Measurements from ENCODE around the gene ERC1. TPM values are rescaled to one million over a fixed set of nuclear protein-coding genes. Genes with fewer than 3 reads are reported as not detected.
A peak's percentile ranks its signal among the peaks of the same experiment; 100 is the strongest.

Gene ERC1
- total RNA-seq, 1 donor from 2014 or later, result 54.2 TPM

GRCh38 chr12:1523046-1523445 is 532.0 kb downstream of the ERC1 start:
- ATAC-seq, result no peak

GRCh38 chr12:1523558-1524050 is 532.6 kb downstream of the ERC1 start:
- no peak for ATAC-seq

DNA sequence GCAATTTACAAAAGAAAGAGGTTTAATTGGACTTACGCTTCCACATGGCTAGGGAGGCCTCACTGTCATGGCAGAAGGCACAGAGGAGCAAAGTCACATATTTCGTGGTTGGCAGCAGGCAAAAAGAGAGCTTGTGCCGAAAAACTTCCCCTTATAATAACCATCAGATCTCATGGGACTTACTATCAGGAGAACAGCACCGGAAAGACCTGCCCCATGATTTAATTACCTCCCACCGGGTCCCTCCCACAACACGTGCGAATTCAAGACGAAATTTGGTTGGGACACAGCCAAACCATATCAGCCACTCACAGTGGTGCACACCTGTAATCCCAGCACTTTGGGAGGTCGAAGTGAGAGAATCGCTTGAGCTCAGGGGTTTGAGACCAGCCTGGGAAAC is 534.8 kb downstream of the ERC1 start:
- no peak for ATAC-seq

DNA sequence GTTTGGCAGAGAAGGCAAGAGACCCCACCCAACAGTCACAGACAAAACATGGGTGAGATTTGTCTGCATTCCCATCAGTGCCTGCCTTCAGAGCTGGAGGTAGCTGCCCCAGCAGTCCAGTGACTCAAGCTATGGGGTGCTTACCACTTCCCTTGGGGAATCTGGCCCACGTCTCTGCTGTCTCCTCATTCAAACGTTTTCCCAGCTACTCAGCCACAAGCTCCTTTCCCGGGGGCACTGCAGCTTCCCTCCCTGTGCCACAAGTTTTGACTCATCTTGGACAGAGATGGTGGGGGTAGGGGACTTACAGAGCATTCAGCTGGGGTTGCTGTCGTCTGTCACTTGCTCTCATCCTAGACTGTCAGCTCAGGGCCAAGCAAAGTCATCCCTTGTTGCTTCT is 536.8 kb downstream of the ERC1 start:
- ATAC-seq, result no peak

DNA sequence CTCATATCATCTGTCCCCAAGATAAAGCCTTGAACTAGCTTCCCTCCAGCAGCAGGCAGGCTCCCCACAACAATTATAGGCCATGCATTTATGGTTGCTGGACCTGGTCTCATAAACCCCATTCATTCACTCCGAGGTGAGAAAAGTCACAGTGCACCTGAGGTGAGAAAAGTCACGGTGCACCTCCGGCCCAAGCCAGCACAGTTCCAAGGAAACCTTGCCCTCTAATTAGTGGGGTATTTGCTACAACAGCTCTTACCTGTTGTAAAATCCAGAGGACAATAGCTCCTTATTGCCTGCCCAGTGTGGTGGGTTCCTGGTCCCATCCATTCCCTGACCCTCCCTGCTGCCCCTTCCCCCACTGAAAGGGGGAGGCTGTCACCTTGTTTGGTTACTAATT is 537.8 kb downstream of the ERC1 start:
- ATAC-seq, result no peak

- no peak for ATAC-seq
Observed at GRCh38 chr12:1529228-1529861, 538.3 kb downstream of the ERC1 start.

DNA sequence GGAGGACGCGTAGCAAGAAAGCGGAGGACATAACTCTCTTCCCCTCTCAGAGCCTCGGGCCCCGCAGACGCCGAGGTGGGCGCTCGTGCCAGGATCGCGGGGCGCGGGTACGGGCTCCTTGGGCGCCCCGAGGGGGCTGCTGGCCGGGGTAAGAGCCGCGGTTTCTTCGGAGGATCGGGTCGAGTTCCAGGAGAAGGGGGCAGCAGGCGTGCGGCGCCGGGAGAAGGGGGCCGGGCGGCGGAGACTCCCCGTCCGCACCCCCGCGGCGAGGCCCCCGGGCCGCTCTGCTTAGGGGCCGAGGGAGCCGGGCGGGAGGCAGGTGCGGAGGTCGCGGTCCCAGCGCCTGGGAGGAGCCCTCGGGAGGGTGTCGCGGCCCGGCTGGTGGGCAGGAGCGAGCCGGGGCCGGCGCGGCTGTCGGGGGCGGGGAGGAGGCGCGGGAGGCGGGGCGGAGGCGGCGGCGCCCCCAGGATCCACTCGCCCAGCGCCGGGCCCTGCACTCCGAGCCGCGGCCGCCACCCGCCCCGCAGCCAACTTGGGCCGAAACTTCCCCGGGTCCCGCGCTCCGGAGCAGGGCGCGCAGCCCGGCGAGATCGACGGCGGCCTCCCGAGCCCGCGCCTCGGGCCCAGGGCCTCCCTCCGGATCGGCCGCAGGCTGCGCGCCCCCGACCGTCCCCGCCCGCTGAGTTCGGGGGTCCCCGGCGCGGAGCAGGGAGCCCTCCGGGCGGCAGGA is 539.0 kb downstream of the ERC1 start:
- peak; percentile 34 for ATAC-seq

GRCh38 chr12:1530592-1531152 is 539.6 kb downstream of the ERC1 start:
- ATAC-seq, result no peak

- ATAC-seq, result peak; percentile 25
Observed at GRCh38 chr12:1531153-1531653, 540.2 kb downstream of the ERC1 start.

DNA sequence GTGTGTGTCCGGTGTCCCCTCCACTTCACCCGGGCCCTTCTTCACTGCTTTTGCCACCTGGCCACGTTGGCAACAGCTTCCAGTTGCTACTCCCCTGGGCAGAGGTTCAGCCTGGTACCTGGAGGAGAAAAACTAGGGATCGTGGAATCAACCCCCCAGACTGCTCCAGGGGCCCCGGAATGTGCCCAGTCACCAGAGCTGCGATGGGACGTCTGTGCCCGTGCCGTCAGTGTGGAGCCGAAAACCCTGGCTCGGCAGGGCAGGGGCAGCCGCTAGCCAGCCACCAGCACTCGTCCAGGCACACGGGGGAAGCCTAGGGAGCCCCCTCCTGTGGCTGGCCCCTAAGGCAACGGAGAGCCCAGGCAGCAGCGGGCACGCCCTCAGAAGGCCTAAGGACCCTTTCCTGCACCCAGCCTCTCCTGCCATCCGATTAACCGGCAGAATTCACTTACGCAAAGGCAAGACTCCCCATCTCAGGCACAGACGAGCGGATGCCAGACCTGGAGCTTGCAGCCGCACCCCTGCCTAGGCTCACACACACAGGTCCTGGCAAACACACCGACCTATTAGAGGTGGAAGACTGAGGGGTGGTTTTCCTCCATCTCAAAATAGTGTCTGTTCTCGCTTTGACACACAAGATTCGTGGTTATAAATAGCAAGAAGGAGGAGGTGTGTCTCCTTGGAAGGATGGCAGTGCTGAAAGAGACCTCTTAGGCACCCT is 540.8 kb downstream of the ERC1 start:
- ATAC-seq, result peak; percentile 8

DNA sequence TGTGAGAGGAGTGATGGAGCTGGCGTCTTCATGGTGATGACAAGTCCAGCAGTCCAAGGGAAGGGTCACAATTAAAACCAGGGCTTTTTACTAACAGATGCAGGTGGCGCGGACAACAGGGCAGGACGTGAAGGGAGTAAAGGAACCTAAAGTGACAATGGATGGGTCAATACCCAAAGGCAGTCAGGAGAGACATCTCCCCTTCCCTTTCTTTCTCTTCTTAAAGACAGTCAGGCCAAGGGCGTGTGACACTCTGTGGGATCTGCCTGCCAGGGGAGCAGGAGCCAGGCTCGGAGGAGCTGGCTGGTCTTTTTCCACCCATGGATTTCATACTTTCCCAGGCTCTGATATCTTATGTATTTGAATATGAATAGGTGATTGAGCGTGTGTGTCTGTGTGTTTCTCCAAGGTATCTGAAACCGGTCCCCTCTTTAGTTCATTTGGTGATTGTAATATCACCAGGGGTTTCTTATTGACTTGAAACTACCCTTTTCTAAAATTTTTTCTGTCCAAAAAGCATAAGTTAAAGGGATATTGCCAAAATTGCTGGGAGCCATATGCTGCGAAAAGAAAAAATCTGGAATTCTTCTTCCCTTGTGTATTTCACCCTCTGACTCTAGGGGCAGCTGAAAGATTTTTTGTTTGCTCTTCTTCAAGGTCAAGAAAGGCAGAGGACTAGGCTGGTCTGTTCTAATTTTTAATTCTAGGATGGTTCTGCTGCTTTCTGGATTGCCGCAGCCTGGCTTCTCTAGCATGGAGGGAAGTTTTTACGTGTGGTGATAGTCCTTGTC is 541.5 kb downstream of the ERC1 start:
- ATAC-seq, result no peak

DNA sequence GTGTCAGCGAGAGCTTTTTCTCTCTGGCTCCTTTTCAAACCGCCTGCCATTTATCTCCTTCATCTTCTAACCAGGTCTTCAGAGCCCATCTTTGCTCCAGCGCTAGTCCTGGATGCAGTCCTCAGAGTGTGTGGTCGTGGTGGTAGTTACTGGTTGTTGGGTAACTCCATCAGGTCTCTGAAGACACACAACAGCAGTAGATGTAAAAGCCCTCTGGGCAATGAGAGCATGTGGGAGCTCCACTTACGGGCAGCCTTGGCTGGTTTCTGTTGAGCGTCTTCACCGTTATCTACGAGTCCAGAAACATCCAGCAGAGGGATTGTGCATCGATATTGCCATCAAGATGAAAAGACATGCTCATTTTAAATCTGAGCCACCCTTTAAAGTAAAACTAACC is 542.2 kb downstream of the ERC1 start:
- ATAC-seq, result no peak

DNA sequence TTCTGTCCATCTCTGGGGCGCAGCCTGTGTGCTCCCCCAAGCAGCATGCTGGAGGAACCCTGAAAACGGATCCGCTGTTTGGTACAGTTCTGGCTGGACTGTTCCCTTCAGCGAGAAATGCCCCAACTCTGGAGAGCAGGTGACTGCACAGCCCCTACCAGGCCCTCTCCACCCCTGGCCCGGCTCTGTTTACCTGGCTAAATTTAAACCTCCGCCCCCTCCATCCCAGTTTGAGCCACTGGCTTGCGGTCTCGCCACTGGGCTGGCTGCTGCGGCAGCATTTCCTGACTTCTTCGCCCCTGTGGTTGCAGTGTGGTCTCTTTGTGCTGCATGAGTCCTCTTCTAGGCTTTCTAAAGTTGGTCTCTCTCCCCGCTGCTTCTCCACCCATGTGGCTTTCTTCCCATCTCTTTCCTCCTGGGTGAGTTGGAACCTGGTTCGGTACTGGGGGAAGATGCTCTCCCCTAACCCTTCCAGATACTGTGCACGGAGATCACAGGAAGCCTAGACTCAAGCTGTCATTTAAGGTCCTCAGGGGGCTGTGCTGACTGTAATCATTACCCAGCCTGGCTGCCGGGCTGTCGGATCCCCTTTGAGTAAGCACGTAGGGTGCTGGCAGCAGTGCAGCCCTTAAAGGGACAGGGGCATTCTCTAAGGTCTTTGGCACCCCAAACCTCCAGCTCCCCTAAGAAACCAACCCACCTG is 542.7 kb downstream of the ERC1 start:
- ATAC-seq, result no peak

GRCh38 chr12:1534748-1535147 is 543.7 kb downstream of the ERC1 start:
- ATAC-seq, result no peak

DNA sequence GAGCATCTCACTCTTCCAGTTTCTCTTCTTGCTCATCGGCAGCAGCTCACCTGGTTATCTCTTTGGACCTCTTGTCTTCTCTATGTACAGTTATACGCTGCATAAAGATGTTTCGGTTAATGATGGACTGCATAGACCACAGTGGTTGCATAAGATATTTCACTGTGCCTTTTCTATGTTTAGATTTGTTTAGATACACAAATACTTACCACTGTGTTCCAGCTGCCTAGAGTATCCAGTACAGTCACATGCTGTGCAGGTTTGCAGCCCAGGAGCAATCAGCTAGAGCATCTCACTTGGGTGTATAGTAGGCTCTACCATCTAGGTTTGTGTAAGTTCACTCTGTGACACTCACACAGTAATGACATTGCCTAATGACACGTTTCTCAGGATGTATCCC is 545.8 kb downstream of the ERC1 start:
- no peak for ATAC-seq

DNA sequence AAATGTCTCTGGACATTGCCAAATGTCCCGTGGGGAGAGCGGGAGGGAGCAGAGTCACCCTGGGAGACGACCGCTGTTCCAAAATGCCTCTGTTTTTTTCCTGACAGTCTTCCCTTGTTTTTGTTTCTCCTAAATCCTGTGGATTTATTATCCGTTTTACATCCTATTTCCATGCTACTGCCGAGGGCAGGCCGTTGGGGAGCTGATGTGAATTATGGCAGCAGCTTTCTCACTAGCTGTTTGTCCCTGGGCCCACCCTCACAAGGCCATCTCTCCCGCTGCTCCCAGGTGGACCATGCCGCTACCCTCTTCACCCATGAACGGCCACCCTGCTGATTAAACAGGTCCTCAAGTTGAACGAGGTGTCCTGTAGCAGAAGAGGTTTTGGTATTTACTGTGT is 548.1 kb downstream of the ERC1 start:
- no peak for ATAC-seq

DNA sequence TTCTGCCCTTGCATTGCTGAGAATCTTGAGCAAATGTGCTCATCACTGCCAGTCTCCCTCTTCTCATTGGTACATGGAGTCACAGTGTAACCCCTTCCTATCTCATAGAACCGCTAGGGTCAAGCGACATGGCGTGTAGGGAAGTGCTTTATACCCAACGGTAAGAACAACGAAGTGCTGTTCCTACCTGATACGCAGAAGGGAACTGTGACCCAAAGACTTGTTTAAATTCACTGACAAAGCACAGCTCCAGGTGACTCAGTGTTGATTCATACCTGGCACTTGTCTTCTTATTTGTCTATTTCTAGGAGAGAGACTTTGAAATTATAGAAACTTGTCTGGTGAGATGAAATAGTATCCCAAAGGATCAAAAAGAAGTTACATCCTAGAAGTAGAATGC is 549.7 kb downstream of the ERC1 start:
- peak; percentile 92 for ATAC-seq

- ATAC-seq, result no peak
Observed at GRCh38 chr12:1542599-1542998, 551.6 kb downstream of the ERC1 start.

- no peak for ATAC-seq
Observed at GRCh38 chr12:1544996-1545700, 554.1 kb downstream of the ERC1 start.

Measured in esophagus mucosa (tissue), 1 donor.